WTC11 (cell line): Measurements from ENCODE around the gene CLASP1. TPM values are rescaled to one million over a fixed set of nuclear protein-coding genes. Genes with fewer than 3 reads are reported as not detected.
"Not testable (repeated sequence)": the region's sequence is repeated elsewhere in the genome, so short reads cannot be mapped to it uniquely, and the experiment has no call there.

Experiments used
- ATAC-seq: fragments of 200-7000 bp; cut with Tn5 transposase; 2 replicates; pipeline ENCODE4 v1.10.0; 2021; ENCODE audit warnings: mild to moderate bottlenecking, moderate library complexity
- CTCF ChIA-PET: fragments of 300-600 bp; sonication (Branson Sonifier 250); formaldehyde crosslinking; loops from one replicate; lab custom pipeline; 2021; ENCODE audit warnings: antibody characterized with exemption; lab: Charles Lee
- POLR2A ChIA-PET: fragments of 350-600 bp; sonication (Branson Sonifier 250); formaldehyde crosslinking; loops from one replicate; lab custom pipeline; 2021; ENCODE audit warnings: antibody characterized with exemption; lab: Charles Lee
- DNase-seq: peaks from one replicate; pipeline ENCODE4 v3.0.0; 2021; ENCODE audit warnings: low spot score
- H3K27ac Mint-ChIP-seq: 2 replicates; pipeline ENCODE4 v1.8.0; 2021; ENCODE audit warnings: mixed read lengths
- H3K27me3 Mint-ChIP-seq: 2 replicates; pipeline ENCODE4 v1.8.0; 2021; ENCODE audit warnings: low read depth, mild to moderate bottlenecking, moderate library complexity, mixed read lengths
- H3K36me3 Mint-ChIP-seq: 2 replicates; pipeline ENCODE4 v1.8.0; 2021; ENCODE audit warnings: mixed read lengths
- H3K4me1 Mint-ChIP-seq: 2 replicates; pipeline ENCODE4 v1.8.0; 2022; ENCODE audit warnings: mixed read lengths
- H3K4me3 Mint-ChIP-seq: 2 replicates; pipeline ENCODE4 v1.8.0; 2021; ENCODE audit warnings: mild to moderate bottlenecking, moderate library complexity, mixed read lengths
- H3K9me3 Mint-ChIP-seq: 2 replicates; pipeline ENCODE4 v1.8.0; 2021; ENCODE audit warnings: mixed read lengths
- CREM ChIP-seq: sonication (generic); formaldehyde crosslinking; IDR thresholded peaks from 2 replicates; pipeline ENCODE4 v1.8.1; 2022; ENCODE audit warnings: mild to moderate bottlenecking, missing genetic modification reagents, moderate library complexity
- FOXJ3 ChIP-seq: sonication (generic); formaldehyde crosslinking; IDR thresholded peaks from 2 replicates; pipeline ENCODE4 v1.9.0; 2021; ENCODE audit warnings: missing genetic modification reagents, mild to moderate bottlenecking, borderline replicate concordance
- FOXP1 ChIP-seq: sonication (generic); formaldehyde crosslinking; IDR thresholded peaks from 2 replicates; pipeline ENCODE4 v1.8.0; 2022; ENCODE audit warnings: missing genetic modification reagents, mild to moderate bottlenecking, moderate library complexity, borderline replicate concordance
- GABPB1 ChIP-seq: sonication (generic); formaldehyde crosslinking; IDR thresholded peaks from 2 replicates; pipeline ENCODE4 v1.8.1; 2023; ENCODE audit warnings: mild to moderate bottlenecking, missing genetic modification reagents
- GRHL2 ChIP-seq: fragments of 250-450 bp; sonication (Bioruptor Pico); IDR thresholded peaks from 2 replicates; pipeline ENCODE4 v1.8.0; 2022; ENCODE audit warnings: mild to moderate bottlenecking, moderate library complexity; ENCODE audit not compliant: insufficient replicate concordance, severe bottlenecking
- MXD4 ChIP-seq: fragments of 250-450 bp; sonication (Bioruptor Pico); IDR thresholded peaks from 2 replicates; pipeline ENCODE4 v1.8.0; 2021; ENCODE audit warnings: mild to moderate bottlenecking, moderate library complexity, borderline replicate concordance
- RELA ChIP-seq: sonication (generic); formaldehyde crosslinking; IDR thresholded peaks from 2 replicates; pipeline ENCODE4 v1.8.1; 2022; ENCODE audit warnings: missing genetic modification reagents, mild to moderate bottlenecking, borderline replicate concordance
- SP1 ChIP-seq: sonication (generic); formaldehyde crosslinking; conservative IDR thresholded peaks from 2 replicates; pipeline ENCODE4 v1.8.1; 2022; ENCODE audit warnings: missing genetic modification reagents
- TCF7 ChIP-seq: sonication (generic); formaldehyde crosslinking; IDR thresholded peaks from 2 replicates; pipeline ENCODE4 v1.8.0; 2022; ENCODE audit warnings: mild to moderate bottlenecking, low read depth, missing genetic modification reagents, moderate library complexity
- TEAD1 ChIP-seq: sonication (generic); formaldehyde crosslinking; IDR thresholded peaks from 2 replicates; pipeline ENCODE4 v1.8.0; 2022; ENCODE audit warnings: mild to moderate bottlenecking, missing genetic modification reagents
- TEAD4 ChIP-seq: sonication (generic); formaldehyde crosslinking; IDR thresholded peaks from 2 replicates; pipeline ENCODE4 v1.8.0; 2022; ENCODE audit warnings: mild to moderate bottlenecking, missing genetic modification reagents
- ZNF423 ChIP-seq: fragments of 250-450 bp; sonication (Bioruptor Pico); IDR thresholded peaks from 2 replicates; pipeline ENCODE4 v2.1.2; 2022; ENCODE audit warnings: mild to moderate bottlenecking, moderate library complexity
- ZNF671 ChIP-seq: fragments of 250-450 bp; sonication (Bioruptor Pico); IDR thresholded peaks from 2 replicates; pipeline ENCODE4 v1.8.0; 2021; ENCODE audit warnings: mild to moderate bottlenecking
- total RNA-seq: library from RNA; stranded (reverse); gene quantifications from 3 replicates; pipeline ENCODE4 v1.2.3, GENCODE V29; 2021
- TF ChIP-seq, protein P1 (sequence below): fragments of 250-450 bp; sonication (Bioruptor Pico); IDR thresholded peaks from 2 replicates; pipeline ENCODE4 v1.8.0; 2021; ENCODE audit warnings: mild to moderate bottlenecking
- TF ChIP-seq, protein P2 (sequence below): sonication (generic); formaldehyde crosslinking; conservative IDR thresholded peaks from 2 replicates; pipeline ENCODE4 v1.8.1; 2023; ENCODE audit warnings: mild to moderate bottlenecking, low read depth, missing genetic modification reagents, moderate library complexity
- TF ChIP-seq, protein P3 (sequence below): sonication (generic); formaldehyde crosslinking; IDR thresholded peaks from 2 replicates; pipeline ENCODE4 v1.8.1; 2023; ENCODE audit warnings: mild to moderate bottlenecking, missing genetic modification reagents
- TF ChIP-seq, protein P4 (sequence below): sonication (generic); formaldehyde crosslinking; IDR thresholded peaks from 2 replicates; pipeline ENCODE4 v1.8.0; 2022; ENCODE audit warnings: mild to moderate bottlenecking, missing genetic modification reagents

CLASP1 gene
- total RNA-seq, 1 experiment from 2014 or later = 50.0 TPM

DNA sequence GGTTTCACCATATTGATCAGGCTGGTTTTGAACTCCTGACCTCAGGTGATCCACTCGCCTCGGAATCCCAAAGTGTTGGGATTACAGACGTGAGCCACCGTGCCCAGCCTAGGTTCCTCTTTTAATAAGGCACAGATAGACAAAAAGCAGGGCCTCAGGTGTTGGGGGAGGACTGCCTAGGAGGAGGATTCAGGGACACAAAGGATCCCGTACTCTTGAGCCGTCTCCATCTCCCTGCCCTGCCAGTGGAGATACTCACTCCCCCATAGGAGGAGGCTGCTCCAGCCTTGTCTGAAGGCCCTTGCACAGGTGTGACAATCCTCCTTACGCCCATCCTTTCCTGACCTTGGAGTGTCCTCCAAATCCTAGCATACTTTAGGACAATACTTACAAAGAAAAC lies 332.3 kb downstream of the CLASP1 start:
- Mint-ChIP-seq H3K36me3 (no peaks in the 10 kb centered on the region), H3K4me3 (no peak overlapping the region), H3K4me1 (no peaks in the 10 kb centered on the region), H3K9me3 (no peaks in the 10 kb centered on the region), H3K27me3 (no peaks in the 10 kb centered on the region), H3K27ac (no peak overlapping the region)
- ATAC-seq (no peak), DNase-seq (no peak)
- TF ChIP-seq TCF7 (CRISPR knock-in tag) = no peak
- TF ChIP-seq, protein P1, sequence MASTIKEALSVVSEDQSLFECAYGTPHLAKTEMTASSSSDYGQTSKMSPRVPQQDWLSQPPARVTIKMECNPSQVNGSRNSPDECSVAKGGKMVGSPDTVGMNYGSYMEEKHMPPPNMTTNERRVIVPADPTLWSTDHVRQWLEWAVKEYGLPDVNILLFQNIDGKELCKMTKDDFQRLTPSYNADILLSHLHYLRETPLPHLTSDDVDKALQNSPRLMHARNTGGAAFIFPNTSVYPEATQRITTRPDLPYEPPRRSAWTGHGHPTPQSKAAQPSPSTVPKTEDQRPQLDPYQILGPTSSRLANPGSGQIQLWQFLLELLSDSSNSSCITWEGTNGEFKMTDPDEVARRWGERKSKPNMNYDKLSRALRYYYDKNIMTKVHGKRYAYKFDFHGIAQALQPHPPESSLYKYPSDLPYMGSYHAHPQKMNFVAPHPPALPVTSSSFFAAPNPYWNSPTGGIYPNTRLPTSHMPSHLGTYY (CRISPR knock-in tag) = no peak
- TF ChIP-seq ZNF423 (CRISPR knock-in tag) = no peak
- no peak for TF ChIP-seq MXD4
- TF ChIP-seq GABPB1 = no peak
- TF ChIP-seq, protein P2, sequence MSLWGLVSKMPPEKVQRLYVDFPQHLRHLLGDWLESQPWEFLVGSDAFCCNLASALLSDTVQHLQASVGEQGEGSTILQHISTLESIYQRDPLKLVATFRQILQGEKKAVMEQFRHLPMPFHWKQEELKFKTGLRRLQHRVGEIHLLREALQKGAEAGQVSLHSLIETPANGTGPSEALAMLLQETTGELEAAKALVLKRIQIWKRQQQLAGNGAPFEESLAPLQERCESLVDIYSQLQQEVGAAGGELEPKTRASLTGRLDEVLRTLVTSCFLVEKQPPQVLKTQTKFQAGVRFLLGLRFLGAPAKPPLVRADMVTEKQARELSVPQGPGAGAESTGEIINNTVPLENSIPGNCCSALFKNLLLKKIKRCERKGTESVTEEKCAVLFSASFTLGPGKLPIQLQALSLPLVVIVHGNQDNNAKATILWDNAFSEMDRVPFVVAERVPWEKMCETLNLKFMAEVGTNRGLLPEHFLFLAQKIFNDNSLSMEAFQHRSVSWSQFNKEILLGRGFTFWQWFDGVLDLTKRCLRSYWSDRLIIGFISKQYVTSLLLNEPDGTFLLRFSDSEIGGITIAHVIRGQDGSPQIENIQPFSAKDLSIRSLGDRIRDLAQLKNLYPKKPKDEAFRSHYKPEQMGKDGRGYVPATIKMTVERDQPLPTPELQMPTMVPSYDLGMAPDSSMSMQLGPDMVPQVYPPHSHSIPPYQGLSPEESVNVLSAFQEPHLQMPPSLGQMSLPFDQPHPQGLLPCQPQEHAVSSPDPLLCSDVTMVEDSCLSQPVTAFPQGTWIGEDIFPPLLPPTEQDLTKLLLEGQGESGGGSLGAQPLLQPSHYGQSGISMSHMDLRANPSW (CRISPR knock-in tag) = no peak
- no peak for TF ChIP-seq TEAD1 (CRISPR knock-in tag)
- no peak for TF ChIP-seq GRHL2 (CRISPR knock-in tag)
- TF ChIP-seq, protein P3, sequence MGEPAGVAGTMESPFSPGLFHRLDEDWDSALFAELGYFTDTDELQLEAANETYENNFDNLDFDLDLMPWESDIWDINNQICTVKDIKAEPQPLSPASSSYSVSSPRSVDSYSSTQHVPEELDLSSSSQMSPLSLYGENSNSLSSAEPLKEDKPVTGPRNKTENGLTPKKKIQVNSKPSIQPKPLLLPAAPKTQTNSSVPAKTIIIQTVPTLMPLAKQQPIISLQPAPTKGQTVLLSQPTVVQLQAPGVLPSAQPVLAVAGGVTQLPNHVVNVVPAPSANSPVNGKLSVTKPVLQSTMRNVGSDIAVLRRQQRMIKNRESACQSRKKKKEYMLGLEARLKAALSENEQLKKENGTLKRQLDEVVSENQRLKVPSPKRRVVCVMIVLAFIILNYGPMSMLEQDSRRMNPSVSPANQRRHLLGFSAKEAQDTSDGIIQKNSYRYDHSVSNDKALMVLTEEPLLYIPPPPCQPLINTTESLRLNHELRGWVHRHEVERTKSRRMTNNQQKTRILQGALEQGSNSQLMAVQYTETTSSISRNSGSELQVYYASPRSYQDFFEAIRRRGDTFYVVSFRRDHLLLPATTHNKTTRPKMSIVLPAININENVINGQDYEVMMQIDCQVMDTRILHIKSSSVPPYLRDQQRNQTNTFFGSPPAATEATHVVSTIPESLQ = no peak
- TF ChIP-seq RELA (CRISPR knock-in tag) = no peak
- TF ChIP-seq ZNF671 (CRISPR knock-in tag) = no peak
- no peak for TF ChIP-seq FOXJ3 (CRISPR knock-in tag)
- TF ChIP-seq FOXP1 (CRISPR knock-in tag) = no peak
- TF ChIP-seq SP1 (CRISPR knock-in tag) = no peak
- TF ChIP-seq TEAD4 (CRISPR knock-in tag) = no peak
- TF ChIP-seq, protein P4, sequence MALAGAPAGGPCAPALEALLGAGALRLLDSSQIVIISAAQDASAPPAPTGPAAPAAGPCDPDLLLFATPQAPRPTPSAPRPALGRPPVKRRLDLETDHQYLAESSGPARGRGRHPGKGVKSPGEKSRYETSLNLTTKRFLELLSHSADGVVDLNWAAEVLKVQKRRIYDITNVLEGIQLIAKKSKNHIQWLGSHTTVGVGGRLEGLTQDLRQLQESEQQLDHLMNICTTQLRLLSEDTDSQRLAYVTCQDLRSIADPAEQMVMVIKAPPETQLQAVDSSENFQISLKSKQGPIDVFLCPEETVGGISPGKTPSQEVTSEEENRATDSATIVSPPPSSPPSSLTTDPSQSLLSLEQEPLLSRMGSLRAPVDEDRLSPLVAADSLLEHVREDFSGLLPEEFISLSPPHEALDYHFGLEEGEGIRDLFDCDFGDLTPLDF (CRISPR knock-in tag) = no peak
- TF ChIP-seq CREM (CRISPR knock-in tag) = no peak
- CTCF ChIA-PET = interaction anchor here (0.6 to 3.7 kb wide), 3 partner anchors 188 to 232 kb away, joined by 3 to 15 read pairs (median 5); no protein-coding TSS in a partner anchor
- POLR2A ChIA-PET = no interaction called here

GRCh38 chr2:121313701-121314100 lies 335.6 kb downstream of the CLASP1 start:
- H3K4me3 Mint-ChIP-seq, H3K27me3 Mint-ChIP-seq, H3K4me1 Mint-ChIP-seq, DNase-seq, ATAC-seq, H3K36me3 Mint-ChIP-seq, H3K9me3 Mint-ChIP-seq, H3K27ac Mint-ChIP-seq: not testable (repeated sequence)
- ChIA-PET CTCF (interaction anchor here (1.4 to 1.5 kb wide), 2 partner anchors 14 to 185 kb away, joined by 3 to 6 read pairs; no protein-coding TSS in a partner anchor), POLR2A (interaction anchor here (0.6 kb wide), 1 partner anchor 280 kb away, joined by 4 read pairs; no protein-coding TSS in a partner anchor)
